Activated naive CD8-positive, alpha-beta T cell treated with anti-CD3 and anti-CD28 coated beads for 36 hours (primary cell): ENCODE measurements around the gene CYP27B1. TPM values are rescaled to one million over a fixed set of nuclear protein-coding genes. Genes with fewer than 3 reads are reported as not detected.

Experiments
- DNase-seq: peaks from one replicate; pipeline ENCODE4 v3.0.0; 2021
- H3K27ac Mint-ChIP-seq: one replicate; pipeline ENCODE4 v1.8.0; 2022; ENCODE audit warnings: mild to moderate bottlenecking, moderate library complexity, mixed read lengths
- H3K27me3 Mint-ChIP-seq: one replicate; pipeline ENCODE4 v1.8.0; 2022; ENCODE audit warnings: mild to moderate bottlenecking, mixed read lengths
- H3K36me3 Mint-ChIP-seq: one replicate; pipeline ENCODE4 v1.8.0; 2021; ENCODE audit warnings: mild to moderate bottlenecking, mixed read lengths
- H3K4me1 Mint-ChIP-seq: one replicate; pipeline ENCODE4 v1.8.0; 2021; ENCODE audit warnings: mixed read lengths
- H3K4me3 Mint-ChIP-seq: one replicate; pipeline ENCODE4 v1.8.0; 2022; ENCODE audit warnings: mild to moderate bottlenecking, moderate library complexity, mixed read lengths
- H3K9me3 Mint-ChIP-seq: one replicate; pipeline ENCODE4 v1.8.0; 2022; ENCODE audit warnings: mixed read lengths
- total RNA-seq, 2 experiments: library from RNA; stranded (reverse); gene quantifications; one replicate each; pipeline ENCODE4 v1.2.3, GENCODE V29; 2021

The CYP27B1 gene
- total RNA-seq, 2 experiments from 2014 or later = 9.6 to 12.0 TPM

DNA sequence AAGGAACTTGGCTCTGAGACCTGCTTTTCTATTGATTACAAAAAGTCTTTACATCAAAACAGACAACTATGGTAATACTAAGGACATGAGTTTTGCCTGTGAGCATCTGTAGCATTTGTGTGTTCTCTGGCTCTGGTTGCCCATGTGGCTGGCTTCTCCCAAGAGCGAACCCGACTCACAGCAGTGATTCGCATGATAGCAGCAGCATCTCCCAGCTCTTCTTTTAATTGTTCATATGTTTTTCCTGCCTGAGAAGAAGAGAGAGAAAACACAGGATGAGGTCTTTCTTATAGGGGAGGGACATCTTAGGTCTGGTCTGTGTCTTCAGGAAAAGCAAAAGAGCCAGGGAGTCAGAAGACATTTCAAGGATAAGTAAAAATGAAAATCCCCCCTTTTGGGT is 34.1 kb upstream of the CYP27B1 start:
- no peak overlapping the region for H3K4me3 Mint-ChIP-seq
- H3K27me3 Mint-ChIP-seq = no peaks in the 10 kb centered on the region
- DNase-seq = no peak
- H3K36me3 Mint-ChIP-seq = peaks cover 11% of the 10 kb centered on the region
- H3K4me1 Mint-ChIP-seq = peaks cover 7% of the 10 kb centered on the region
- no peak overlapping the region for H3K27ac Mint-ChIP-seq
- H3K9me3 Mint-ChIP-seq = no peaks in the 10 kb centered on the region

DNA sequence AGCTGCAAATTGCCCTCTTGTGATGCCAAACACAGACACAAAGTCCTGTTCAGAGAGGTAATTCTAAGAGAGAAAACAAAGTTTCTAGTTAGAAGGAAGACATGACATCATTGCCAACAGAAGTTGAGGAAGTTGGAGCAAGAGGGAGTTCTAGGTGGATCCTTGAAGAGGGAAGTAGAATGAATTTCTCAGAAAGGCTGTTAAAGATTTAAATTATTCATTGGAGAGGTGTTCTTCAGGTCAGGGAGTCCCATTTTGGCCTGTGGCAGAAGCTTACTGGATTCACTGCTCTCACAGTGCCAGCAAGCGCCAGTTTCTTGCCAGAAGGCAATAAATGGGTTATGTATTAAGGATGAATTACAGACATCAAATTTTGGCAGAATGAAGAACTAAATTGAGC is 31.1 kb upstream of the CYP27B1 start:
- Mint-ChIP-seq H3K4me1 (peaks cover 15% of the 10 kb centered on the region), H3K27me3 (no peaks in the 10 kb centered on the region), H3K4me3 (no peak overlapping the region), H3K27ac (no peak overlapping the region), H3K36me3 (peaks cover 20% of the 10 kb centered on the region), H3K9me3 (no peaks in the 10 kb centered on the region)
- no peak for DNase-seq

DNA sequence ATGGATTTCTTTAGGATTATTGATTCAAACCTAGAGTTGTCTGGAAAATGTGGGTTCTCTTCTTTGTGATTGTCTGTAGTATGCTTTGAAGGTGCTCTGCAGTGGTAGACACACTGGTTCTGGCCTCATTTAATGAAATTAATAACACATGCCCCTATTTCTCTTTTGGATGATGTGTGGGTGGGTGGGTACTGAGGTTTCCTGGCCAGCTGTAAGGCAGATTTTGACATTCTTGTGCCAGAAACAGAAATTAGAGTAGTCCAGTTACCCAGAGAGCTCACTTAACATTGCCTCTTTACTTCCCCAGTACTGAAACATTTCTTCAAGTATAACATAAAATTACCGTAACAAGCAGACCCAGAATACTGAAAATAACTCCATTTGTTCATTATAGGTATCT is 30.1 kb upstream of the CYP27B1 start:
- Mint-ChIP-seq H3K9me3 (no peaks in the 10 kb centered on the region), H3K4me1 (peaks cover 17% of the 10 kb centered on the region), H3K27ac (peak overlapping the region; percentile 5), H3K36me3 (peaks cover 23% of the 10 kb centered on the region), H3K4me3 (no peak overlapping the region), H3K27me3 (no peaks in the 10 kb centered on the region)
- DNase-seq = no peak

DNA sequence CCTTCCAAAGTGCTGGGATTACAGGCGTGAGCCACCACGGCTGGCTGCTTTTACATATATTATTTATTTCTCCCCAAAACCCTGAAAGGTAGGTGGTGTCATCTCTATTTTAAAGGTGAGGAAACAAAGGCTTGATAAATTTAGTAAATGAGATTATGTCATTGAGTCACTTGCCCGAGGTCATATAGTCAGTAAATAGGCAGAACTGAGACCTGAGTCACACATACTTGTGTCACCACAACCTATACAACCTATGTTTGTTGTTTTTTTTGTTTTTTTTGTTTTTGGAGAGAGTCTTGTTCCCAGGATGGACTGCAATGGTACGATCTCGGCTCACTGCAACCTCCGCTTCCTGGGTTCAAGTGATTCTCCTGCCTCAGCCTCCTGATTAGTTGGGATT is 28.5 kb upstream of the CYP27B1 start:
- H3K36me3 Mint-ChIP-seq = peaks cover 24% of the 10 kb centered on the region
- no peak overlapping the region for H3K27ac Mint-ChIP-seq
- DNase-seq = no peak
- no peak overlapping the region for H3K4me3 Mint-ChIP-seq
- H3K27me3 Mint-ChIP-seq = no peaks in the 10 kb centered on the region
- peaks cover 17% of the 10 kb centered on the region for H3K4me1 Mint-ChIP-seq
- H3K9me3 Mint-ChIP-seq = no peaks in the 10 kb centered on the region

DNA sequence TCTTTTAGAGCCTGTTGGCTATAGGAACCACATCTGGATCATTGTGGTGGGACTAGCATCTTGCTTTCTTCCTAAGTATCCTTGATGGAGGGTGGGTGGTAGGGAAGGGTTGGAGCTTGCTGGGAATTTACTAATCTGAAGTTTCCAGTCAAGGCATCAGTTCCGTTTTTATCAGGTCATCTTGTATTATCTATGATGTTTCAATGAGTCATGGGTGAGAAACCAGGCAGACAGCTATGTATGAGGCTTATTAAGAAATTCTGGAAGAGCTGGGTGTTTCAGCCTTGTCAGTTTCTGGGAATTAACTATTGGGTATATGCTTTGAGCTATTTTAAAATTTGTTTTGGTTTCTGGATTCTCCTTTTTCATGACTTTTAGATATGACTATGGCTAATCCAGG is 27.0 kb upstream of the CYP27B1 start:
- peaks cover 22% of the 10 kb centered on the region for H3K36me3 Mint-ChIP-seq
- H3K4me3 Mint-ChIP-seq = no peak overlapping the region
- peak overlapping the region; percentile 49 for H3K27ac Mint-ChIP-seq
- no peaks in the 10 kb centered on the region for H3K27me3 Mint-ChIP-seq
- peaks cover 17% of the 10 kb centered on the region for H3K4me1 Mint-ChIP-seq
- no peaks in the 10 kb centered on the region for H3K9me3 Mint-ChIP-seq
- DNase-seq = no peak

DNA sequence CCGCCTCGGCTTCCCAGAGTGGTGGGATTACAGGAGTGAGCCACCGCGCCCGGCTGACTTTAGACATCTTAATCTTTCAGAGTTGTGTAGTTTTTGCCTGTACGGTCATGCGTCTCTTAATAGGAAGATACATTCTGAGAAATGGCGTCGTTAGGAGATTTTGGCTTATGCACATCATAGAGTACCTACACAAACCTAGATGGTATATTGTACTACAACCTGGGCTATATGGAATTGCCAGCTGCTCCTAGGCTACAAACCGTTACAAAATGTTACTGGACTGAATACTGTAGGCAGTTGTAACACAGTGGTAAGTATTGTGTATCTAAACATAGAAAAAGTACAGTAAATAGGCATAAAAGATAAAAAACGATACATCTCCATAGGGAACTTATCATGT is 17.0 kb upstream of the CYP27B1 start:
- no peak for DNase-seq
- Mint-ChIP-seq H3K4me1 (peaks cover 27% of the 10 kb centered on the region), H3K36me3 (peaks cover 20% of the 10 kb centered on the region), H3K9me3 (no peaks in the 10 kb centered on the region), H3K27ac (no peak overlapping the region), H3K4me3 (peak overlapping the region; percentile 72), H3K27me3 (no peaks in the 10 kb centered on the region)

GRCh38 chr12:57783466-57783801 is 16.6 kb upstream of the CYP27B1 start:
- Mint-ChIP-seq H3K27me3 (no peaks in the 10 kb centered on the region), H3K4me3 (peak overlapping the region; percentile 100), H3K36me3 (peaks cover 20% of the 10 kb centered on the region), H3K4me1 (peaks cover 27% of the 10 kb centered on the region), H3K9me3 (no peaks in the 10 kb centered on the region), H3K27ac (peak overlapping the region; percentile 98)
- DNase-seq = no peak

- Mint-ChIP-seq H3K27me3 (no peaks in the 10 kb centered on the region), H3K9me3 (no peaks in the 10 kb centered on the region), H3K27ac (peak within 1 kb of the TSS; percentile 98), H3K4me3 (peak within 1 kb of the TSS; percentile 100), H3K4me1 (peaks cover 27% of the 10 kb centered on the region), H3K36me3 (peaks cover 20% of the 10 kb centered on the region)
- peak; percentile 96 for DNase-seq
These were observed 16.0 kb upstream of the CYP27B1 start, which contains the start of gene TSFM for GRCh38 chr12:57782608-57783465. Gene TSFM, plus strand, starts transcription at chr12:57782787. Its CDS starts 15 bp downstream, at chr12:57782802.

GRCh38 chr12:57782243-57782607 is 15.3 kb upstream of the CYP27B1 start:
- Mint-ChIP-seq H3K27me3 (no peaks in the 10 kb centered on the region), H3K36me3 (peaks cover 16% of the 10 kb centered on the region), H3K4me3 (peak overlapping the region; percentile 100), H3K9me3 (no peaks in the 10 kb centered on the region), H3K27ac (peak overlapping the region; percentile 98), H3K4me1 (peaks cover 27% of the 10 kb centered on the region)
- no peak for DNase-seq

- no peaks in the 10 kb centered on the region for H3K9me3 Mint-ChIP-seq
- H3K36me3 Mint-ChIP-seq = peaks cover 16% of the 10 kb centered on the region
- no peaks in the 10 kb centered on the region for H3K27me3 Mint-ChIP-seq
- no peak overlapping the region for H3K4me3 Mint-ChIP-seq
- no peak for DNase-seq
- peaks cover 27% of the 10 kb centered on the region for H3K4me1 Mint-ChIP-seq
- peak overlapping the region; percentile 21 for H3K27ac Mint-ChIP-seq
These were observed 14.9 kb upstream of the CYP27B1 start for GRCh38 chr12:57781801-57782200.

GRCh38 chr12:57781244-57781643 is 14.4 kb upstream of the CYP27B1 start:
- DNase-seq = no peak
- peaks cover 23% of the 10 kb centered on the region for H3K4me1 Mint-ChIP-seq
- H3K27ac Mint-ChIP-seq = peak overlapping the region; percentile 21
- H3K36me3 Mint-ChIP-seq = peaks cover 15% of the 10 kb centered on the region
- H3K27me3 Mint-ChIP-seq = no peaks in the 10 kb centered on the region
- no peaks in the 10 kb centered on the region for H3K9me3 Mint-ChIP-seq
- H3K4me3 Mint-ChIP-seq = no peak overlapping the region

DNA sequence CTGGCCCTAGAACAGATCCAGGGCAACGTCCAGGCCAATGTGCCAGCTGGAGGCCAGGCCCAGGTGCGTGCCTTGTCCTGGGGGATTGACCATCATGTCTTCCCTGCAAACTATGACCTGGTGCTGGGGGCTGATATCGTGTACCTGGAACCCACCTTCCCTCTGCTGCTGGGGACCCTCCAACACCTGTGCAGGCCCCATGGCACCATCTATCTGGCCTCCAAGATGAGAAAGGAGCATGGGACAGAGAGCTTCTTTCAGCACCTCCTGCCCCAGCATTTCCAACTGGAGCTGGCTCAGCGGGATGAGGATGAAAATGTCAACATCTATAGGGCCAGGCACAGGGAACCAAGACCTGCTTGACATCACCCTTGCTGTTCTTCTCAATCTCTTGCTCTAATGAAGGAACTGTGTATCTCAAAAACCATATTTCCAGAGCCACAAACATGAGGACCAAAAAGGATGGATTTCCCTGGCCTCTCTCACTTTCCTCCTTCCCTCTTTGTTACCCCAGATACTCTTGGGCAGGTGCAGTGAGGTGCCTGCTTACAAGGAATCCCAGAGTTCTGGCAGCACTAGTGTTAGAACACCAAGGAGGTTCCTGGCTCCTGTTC is 13.5 kb upstream of the CYP27B1 start:
- Mint-ChIP-seq H3K36me3 (peaks cover 14% of the 10 kb centered on the region), H3K9me3 (no peaks in the 10 kb centered on the region), H3K4me1 (peaks cover 20% of the 10 kb centered on the region), H3K27ac (no peak overlapping the region), H3K4me3 (no peak overlapping the region), H3K27me3 (no peaks in the 10 kb centered on the region)
- no peak for DNase-seq

- no peak for DNase-seq
- Mint-ChIP-seq H3K9me3 (no peaks in the 10 kb centered on the region), H3K27me3 (no peaks in the 10 kb centered on the region), H3K27ac (no peak overlapping the region), H3K36me3 (peaks cover 14% of the 10 kb centered on the region), H3K4me3 (no peak overlapping the region), H3K4me1 (peaks cover 20% of the 10 kb centered on the region)
These were observed 12.9 kb upstream of the CYP27B1 start for GRCh38 chr12:57779736-57780135.

DNA sequence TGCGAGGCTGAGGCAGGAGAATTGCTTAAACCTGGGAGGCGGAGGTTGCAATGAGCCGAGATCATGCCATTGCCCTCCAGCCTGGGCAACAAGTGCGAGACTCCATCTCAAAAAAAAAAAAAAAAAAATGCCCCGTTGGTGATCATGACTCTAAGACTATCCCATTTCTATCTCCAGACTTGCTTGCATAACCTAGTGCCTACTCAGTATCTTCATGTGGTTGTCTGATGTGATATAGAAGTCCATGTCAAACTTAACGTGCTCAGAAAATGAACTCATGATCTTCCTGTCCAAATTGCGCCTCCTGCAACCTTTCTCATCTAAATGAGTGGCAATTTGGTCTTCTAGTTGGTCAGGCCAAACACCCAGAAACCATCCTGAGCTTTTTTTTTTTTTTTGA is 11.0 kb upstream of the CYP27B1 start:
- no peak overlapping the region for H3K27ac Mint-ChIP-seq
- peaks cover 12% of the 10 kb centered on the region for H3K36me3 Mint-ChIP-seq
- no peak overlapping the region for H3K4me3 Mint-ChIP-seq
- peaks cover under 1% of the 10 kb centered on the region for H3K27me3 Mint-ChIP-seq
- DNase-seq = no peak
- no peaks in the 10 kb centered on the region for H3K9me3 Mint-ChIP-seq
- peaks cover 16% of the 10 kb centered on the region for H3K4me1 Mint-ChIP-seq

DNA sequence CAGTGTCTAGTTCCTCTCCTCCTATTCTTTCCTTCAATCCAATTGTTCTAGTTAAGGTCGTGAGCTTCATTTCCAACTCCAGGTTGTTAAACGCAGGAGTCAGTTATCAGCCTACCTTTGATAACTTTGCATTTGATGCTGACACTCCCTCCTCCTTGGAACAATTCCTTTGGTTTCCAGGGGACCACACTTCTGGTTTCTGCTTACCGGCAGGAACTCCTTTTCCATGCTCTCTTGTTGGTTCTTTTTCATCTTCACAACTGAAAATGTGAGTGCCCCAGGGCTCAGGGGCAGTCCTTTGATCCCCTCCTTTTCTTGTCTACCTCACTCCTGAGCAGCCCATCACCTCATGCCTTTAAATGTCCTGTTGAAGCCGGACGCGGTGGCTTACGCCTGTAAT is 10.5 kb upstream of the CYP27B1 start:
- Mint-ChIP-seq H3K36me3 (peaks cover 11% of the 10 kb centered on the region), H3K4me3 (no peak overlapping the region), H3K27me3 (peaks cover 3% of the 10 kb centered on the region), H3K27ac (no peak overlapping the region), H3K4me1 (peaks cover 17% of the 10 kb centered on the region), H3K9me3 (no peaks in the 10 kb centered on the region)
- DNase-seq = no peak

DNA sequence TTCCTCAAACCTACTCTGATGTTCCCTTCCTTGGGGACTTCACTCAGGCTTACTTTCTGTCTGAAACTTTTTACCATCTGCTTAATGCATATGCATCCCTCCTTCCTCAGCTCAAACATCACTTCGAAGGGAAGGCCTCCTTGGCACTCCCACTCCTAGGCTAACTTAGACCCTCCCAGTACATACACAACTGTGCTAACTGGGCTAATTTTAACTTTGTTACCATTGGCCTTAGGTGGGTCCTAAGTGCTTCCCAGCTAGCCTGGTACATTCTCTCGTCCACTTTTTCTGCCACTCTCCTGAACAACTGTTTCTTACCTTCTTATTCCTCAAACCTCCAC is 9.3 kb upstream of the CYP27B1 start:
- H3K9me3 Mint-ChIP-seq = no peaks in the 10 kb centered on the region
- no peak overlapping the region for H3K27ac Mint-ChIP-seq
- peaks cover 9% of the 10 kb centered on the region for H3K4me1 Mint-ChIP-seq
- no peak overlapping the region for H3K4me3 Mint-ChIP-seq
- no peak for DNase-seq
- peaks cover 3% of the 10 kb centered on the region for H3K27me3 Mint-ChIP-seq
- H3K36me3 Mint-ChIP-seq = peaks cover 12% of the 10 kb centered on the region
